Measurements from ENCODE around the gene EDIL3.
A peak's percentile ranks its signal among the peaks of the same experiment; 100 is the strongest.

The EDIL3 gene

GRCh38 chr5:84297641-84298040, 87.0 kb downstream of the EDIL3 start:
- peak; percentile 64 for DNase-seq

- no peak for DNase-seq
Observed at GRCh38 chr5:84292788-84293653, 91.7 kb downstream of the EDIL3 start.

GRCh38 chr5:84292000-84292642, 92.6 kb downstream of the EDIL3 start:
- no peak for DNase-seq

- DNase-seq: no peak
Observed at GRCh38 chr5:84290673-84291072, 94.0 kb downstream of the EDIL3 start.

- no peak for DNase-seq
Observed at GRCh38 chr5:84290161-84290560, 94.5 kb downstream of the EDIL3 start.

GRCh38 chr5:84287951-84288350, 96.7 kb downstream of the EDIL3 start:
- DNase-seq: peak; percentile 93

- DNase-seq: no peak
Observed at GRCh38 chr5:84286662-84287061, 98.0 kb downstream of the EDIL3 start.

GRCh38 chr5:84285641-84286637, 98.7 kb downstream of the EDIL3 start:
- peak; percentile 53 for DNase-seq

GRCh38 chr5:84281383-84281782, 103.3 kb downstream of the EDIL3 start:
- DNase-seq: no peak

GRCh38 chr5:84279234-84279633, 105.4 kb downstream of the EDIL3 start:
- DNase-seq: no peak

- no peak for DNase-seq
Observed at GRCh38 chr5:84275609-84276008, 109.1 kb downstream of the EDIL3 start.

- peak; percentile 41 for DNase-seq
Observed at GRCh38 chr5:84274585-84275468, 109.9 kb downstream of the EDIL3 start.

GRCh38 chr5:84273517-84273883, 111.2 kb downstream of the EDIL3 start:
- DNase-seq: no peak

- DNase-seq: no peak
Observed at GRCh38 chr5:84272771-84273516, 111.7 kb downstream of the EDIL3 start.

GRCh38 chr5:84265739-84266550, 118.7 kb downstream of the EDIL3 start:
- no peak for DNase-seq

- DNase-seq: no peak
Observed at GRCh38 chr5:84265130-84265529, 119.5 kb downstream of the EDIL3 start.

- no peak for DNase-seq
Observed at GRCh38 chr5:84260939-84261338, 123.7 kb downstream of the EDIL3 start.

GRCh38 chr5:84260140-84260539, 124.5 kb downstream of the EDIL3 start:
- no peak for DNase-seq

- DNase-seq: no peak
Observed at GRCh38 chr5:84259283-84260045, 125.2 kb downstream of the EDIL3 start.

- DNase-seq: no peak
Observed at GRCh38 chr5:84257061-84257460, 127.6 kb downstream of the EDIL3 start.

All from fibroblast of upper back skin (primary cell).